ENCODE data around the gene HSD3B7.
A peak's percentile ranks its signal among the peaks of the same experiment; 100 is the strongest.
"Not testable (repeated sequence)": the region's sequence is repeated elsewhere in the genome, so short reads cannot be mapped to it uniquely, and the experiment has no call there.

The HSD3B7 gene

DNA sequence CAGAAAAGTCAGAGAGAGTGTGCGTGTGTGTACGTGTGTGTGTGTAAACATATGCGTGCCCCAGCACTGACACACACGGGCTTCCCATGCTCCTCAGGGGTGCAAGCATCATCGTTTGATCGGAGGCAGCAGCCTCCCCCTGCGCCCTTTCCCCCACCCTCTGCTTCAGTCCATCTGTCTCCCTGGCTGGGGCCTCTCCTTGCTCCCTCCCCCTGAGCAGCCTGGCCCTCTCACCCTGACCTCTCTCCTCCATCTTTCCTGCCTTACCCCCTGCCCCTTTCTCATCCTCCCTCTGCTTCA is 21.0 kb downstream of the HSD3B7 start:
- no peak for FAIRE-seq

DNA sequence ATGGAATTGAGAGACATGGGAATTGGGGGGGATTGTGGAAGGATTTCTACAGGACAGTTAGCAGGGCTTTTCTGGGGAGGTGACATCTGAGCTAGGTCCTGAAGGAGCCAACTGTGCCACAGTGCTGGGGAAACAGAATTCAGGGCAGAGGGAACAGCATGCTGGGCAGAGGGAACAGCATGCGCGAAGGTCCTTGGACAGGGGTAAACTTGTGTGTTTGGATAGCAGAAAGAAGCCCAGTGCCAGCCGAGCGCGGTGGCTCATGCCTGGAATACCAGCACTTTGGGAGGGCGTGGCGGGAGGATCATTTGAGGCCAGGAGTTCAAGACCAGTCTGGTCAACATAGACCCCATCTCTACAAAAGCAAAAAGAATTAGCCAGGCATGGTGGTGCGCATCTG is 21.6 kb downstream of the HSD3B7 start:
- TF ChIP-seq POLR2A (IDR thresholded peaks at IDR 0.05; ENCODE audit: low read depth, low read length) = no peak
- FAIRE-seq (no peak), DNase-seq (ENCODE audit: insufficient read length, low spot score) (no peak)

More for the DNA sequence above, 21.0 kb downstream of the HSD3B7 start:
- no peak for DNase-seq (ENCODE audit: insufficient read length, low spot score)
- no peak for TF ChIP-seq POLR2A (IDR thresholded peaks at IDR 0.05; ENCODE audit: low read depth, low read length)

DNA sequence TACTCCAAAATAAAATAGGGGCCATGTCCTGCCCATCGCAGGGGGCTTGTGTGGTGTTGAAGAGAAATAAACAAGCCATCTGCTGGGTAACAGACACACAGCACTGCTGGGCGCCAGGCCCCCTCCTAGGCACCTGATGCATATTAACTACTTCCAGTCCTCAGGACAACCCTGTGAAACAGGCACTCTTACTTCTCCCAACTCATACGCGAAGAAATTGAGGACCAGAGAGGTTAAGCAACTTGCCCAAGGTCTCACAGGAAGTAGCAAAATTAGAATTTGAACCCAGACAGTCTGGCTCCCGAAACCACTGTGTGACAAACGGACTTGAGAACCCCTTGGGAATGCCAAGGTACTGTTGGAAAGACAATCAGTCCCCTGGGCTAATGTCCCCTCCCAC is 22.7 kb downstream of the HSD3B7 start:
- no peak for TF ChIP-seq POLR2A (IDR thresholded peaks at IDR 0.05; ENCODE audit: low read depth, low read length)
- DNase-seq (ENCODE audit: insufficient read length, low spot score) = no peak
- FAIRE-seq = no peak

DNA sequence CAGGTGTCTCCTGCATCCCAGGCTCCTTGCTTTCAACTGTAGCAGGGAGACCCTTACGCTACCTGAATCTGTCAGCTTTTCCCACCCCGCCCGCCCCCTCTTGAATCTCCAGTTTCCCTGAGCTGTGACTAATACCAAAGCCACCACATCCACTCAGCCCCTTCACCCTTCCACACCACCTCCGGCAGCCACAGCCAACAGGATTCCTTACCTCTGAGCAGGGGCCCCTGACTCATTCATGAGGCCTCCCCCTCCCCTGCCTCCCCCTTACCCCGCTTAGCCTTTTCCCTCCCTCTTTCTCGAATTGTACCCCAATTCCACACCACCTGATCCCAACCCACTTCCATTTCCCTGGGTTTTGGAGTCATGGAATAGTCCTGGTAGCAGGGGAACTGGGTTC is 23.1 kb downstream of the HSD3B7 start:
- no peak for TF ChIP-seq POLR2A (IDR thresholded peaks at IDR 0.05; ENCODE audit: low read depth, low read length)
- DNase-seq (ENCODE audit: insufficient read length, low spot score) (peak; percentile 96), FAIRE-seq (no peak)

DNA sequence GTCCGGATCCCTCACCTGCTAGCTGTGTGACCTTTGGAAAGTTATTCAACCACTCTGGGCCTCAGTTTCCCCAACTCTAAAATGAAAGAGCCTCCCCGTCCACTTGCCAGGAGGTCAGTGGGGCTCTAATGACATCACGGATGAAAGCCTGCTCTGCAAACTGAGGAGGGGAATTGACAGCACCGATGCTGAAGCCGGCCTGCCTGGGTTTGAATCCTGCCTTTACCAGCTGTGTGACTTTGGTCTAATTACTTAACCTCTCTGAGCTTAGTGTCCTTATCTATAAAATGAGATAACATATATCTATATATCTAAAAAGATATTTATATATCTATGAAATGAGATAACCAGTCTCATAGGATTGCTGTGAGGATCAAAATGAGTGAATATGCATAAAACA is 23.5 kb downstream of the HSD3B7 start:
- FAIRE-seq (no peak), DNase-seq (ENCODE audit: insufficient read length, low spot score) (no peak)
- no peak for TF ChIP-seq POLR2A (IDR thresholded peaks at IDR 0.05; ENCODE audit: low read depth, low read length)

DNA sequence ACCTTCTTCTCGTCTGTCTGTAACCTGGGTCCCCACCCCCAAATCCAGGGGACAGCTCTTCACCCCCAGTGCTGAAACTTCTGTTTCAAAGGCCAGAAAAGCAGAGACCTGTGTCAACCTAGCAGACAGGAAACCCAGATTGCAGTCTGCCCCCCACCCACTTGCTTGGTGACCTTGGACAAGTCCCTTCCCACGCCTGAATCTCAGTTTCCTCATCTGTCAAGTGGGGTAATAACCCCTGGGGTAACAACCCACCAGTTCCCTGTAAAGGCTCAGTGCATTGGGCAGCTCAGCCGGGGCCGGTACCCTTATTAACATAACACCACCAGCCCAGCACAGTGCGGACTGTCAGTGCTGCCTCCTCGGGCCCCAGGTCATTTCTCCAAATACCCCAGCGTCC is 24.1 kb downstream of the HSD3B7 start:
- FAIRE-seq (no peak), DNase-seq (ENCODE audit: insufficient read length, low spot score) (no peak)
- TF ChIP-seq POLR2A (IDR thresholded peaks at IDR 0.05; ENCODE audit: low read depth, low read length) = no peak

DNA sequence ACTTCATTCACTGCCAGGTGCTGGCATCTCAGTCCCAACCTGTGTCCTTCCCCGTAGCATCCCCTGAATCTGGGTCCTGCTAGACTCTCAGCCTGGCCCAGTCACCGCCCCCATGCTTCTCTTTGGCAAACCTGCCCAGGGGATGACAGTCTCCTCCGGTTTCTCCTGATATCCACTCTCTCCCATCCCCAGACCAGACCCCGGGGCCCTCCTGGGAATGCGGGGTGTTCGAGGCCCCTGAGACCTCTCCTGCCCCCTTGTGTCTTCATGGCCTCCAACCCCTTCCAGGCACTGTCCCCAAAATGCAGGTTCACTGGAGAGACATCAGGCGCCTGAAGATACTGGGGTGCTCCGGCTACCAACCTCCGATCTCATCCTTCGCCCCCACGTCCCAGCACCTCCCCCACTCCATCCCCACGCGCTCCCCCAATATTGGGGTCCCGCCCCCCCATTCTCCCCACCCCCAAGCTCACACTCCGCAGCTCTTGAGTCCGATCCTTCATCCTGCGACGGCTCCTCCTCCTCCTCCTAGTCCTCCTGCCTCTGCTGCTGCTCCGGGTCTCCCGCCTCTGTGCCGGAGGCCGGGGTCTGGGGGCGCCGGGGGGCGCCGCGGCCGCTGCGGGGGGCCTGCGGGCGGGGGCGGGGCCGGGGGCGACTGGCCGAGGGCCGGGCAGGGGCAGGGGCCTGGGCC is 25.0 kb downstream of the HSD3B7 start:
- no peak for FAIRE-seq
- DNase-seq (ENCODE audit: insufficient read length, low spot score) = no peak
- TF ChIP-seq POLR2A (IDR thresholded peaks at IDR 0.05; ENCODE audit: low read depth, low read length) = no peak

DNA sequence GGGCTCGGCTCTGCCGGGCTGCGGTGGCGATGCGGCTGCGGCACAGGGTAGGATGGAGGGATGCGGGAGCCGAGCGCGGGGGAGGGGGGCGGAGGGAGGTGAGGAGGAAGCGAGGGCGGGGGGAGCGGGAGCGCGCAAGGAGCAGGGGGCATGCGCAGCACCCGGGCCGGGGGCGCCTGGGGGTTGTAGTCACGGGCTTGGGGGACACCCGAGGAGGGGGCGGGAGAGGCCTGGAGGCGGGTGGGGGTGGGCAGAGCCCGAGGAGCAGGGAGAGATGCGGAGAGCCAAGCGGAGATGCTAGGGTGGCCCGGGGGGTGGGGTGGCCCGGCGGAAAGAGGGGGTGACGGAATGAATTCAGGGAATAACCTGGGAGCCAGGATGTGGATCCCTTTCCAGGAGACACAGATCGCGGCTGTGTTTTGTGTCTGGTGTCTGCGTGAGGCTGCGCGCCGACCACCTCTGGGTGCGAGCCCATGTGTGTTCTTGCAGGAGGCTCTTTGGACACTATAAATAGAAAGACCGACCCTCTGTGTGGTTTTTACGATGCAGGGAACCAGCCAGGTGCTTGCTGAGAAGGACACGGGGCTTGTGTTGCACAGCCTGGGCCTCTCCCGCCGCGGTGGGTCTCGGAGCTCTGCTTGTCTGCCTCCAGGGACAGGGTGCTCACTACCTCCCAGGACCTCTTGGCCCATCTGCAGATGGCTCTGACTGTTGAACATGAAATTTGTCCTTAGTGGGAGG is 25.7 kb downstream of the HSD3B7 start, which contains the start of gene STX1B:
STX1B (minus strand) TSS at position 54 of the 741 bp plus-strand sequence. CDS start 242 bp downstream, outside the sequence.
- TF ChIP-seq POLR2A (IDR thresholded peaks at IDR 0.05; ENCODE audit: low read depth, low read length) = 0 out of 2 replicates have a peak, but pooled peaks have one; percentile 12
- no peak for FAIRE-seq
- no peak for DNase-seq (ENCODE audit: insufficient read length, low spot score)

DNA sequence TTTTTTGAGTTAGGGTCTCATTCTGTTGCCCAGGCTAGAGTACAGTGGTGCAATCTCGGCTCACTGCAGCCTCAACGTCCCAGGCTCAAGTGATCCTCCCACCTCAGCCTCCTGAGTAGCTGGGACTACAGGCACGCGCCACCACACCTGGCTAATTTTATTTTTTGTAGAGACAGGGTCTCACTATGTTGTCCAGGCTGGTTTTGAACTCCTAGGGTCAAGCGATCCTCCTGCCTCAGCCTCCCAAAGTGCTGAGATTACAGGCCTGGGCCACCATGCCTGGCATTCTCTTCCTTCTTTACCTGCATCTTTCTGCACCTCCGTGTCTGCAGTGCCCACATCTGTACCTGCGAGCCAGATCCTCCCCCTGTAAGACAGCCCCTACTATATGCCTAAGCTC is 26.8 kb downstream of the HSD3B7 start:
- not testable (repeated sequence) for DNase-seq (ENCODE audit: insufficient read length, low spot score); FAIRE-seq

DNA sequence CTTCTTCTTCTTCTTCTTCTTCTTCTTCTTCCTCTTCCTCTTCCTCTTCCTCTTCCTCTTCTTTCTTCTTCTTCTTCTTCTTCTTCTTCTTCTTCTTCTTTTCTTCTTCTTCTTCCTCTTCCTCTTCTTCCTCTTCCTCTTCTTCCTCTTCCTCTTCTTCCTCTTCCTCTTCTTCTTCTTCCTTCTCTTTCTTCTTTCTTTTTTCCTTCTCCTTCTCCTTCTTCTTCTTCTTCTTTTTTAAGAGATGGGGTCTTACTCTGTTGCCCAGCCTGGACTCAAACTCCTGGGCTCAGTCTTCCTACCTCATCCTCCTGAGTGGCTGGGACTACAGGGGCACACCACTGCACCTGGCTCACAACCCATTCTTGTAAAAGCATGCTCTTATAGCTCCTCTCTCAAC is 28.3 kb downstream of the HSD3B7 start:
- DNase-seq (ENCODE audit: insufficient read length, low spot score); FAIRE-seq: not testable (repeated sequence)

DNA sequence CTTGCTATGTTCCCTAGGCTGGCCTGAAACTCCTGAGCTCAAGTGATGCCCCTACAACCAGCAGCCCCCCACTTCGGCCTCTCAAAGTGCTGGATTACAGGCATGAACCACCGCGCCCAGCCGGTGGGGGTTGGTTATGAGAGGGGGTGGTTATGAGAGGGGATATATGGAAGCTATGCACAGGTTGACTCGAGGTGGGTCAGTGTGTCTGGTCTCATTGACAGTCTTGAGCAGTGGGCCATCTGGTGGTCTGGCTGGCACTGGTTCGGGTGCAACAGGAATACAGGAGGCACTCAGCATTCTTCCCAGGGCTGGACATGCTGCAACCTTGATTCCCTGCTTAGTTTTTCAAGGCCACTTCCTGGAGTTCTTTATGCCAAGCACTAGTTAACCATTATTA is 31.0 kb downstream of the HSD3B7 start:
- no peak for FAIRE-seq

DNA sequence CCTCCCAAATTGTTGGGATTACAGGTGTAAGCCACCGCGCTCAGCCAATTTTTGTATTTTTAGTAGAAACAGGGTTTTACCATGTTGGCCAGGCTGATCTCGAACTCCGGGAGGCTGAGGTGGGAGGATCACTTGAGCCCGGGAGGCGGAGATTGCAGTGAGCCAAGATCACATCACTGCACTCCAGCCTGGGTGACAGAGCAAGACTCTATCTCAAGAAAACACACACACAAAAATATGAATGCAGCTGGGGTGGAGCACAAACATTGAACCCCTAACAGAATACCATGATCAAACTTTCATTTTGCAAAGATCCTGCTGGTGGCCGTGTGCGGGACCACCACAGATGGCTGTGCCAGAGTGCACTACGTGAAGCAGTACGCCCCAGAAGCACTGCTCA is 32.7 kb downstream of the HSD3B7 start:
- not testable (repeated sequence) for DNase-seq (ENCODE audit: insufficient read length, low spot score); FAIRE-seq

More for the DNA sequence above, 31.0 kb downstream of the HSD3B7 start:
- no peak for DNase-seq (ENCODE audit: insufficient read length, low spot score)
- TF ChIP-seq POLR2A (IDR thresholded peaks at IDR 0.05; ENCODE audit: low read depth, low read length) = no peak

DNA sequence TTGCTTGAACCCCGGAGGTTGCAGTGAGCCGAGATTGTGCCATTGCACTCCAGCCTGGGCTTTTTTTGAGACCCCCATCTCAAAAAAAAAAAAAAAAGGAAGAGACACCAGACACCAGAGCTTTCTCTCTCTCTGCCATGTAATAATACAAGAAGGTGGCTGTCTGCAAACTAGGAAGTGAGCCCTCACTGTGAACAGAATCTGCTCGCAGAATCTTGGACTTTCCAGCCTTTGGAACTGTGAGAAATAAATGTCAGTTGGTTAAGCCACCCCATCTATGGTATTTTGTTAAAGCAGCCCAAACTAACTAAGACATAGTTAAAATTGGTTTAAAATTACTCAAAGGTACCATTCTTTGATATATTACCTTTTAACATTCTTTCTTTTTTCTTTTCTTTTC is 35.5 kb downstream of the HSD3B7 start:
- DNase-seq (ENCODE audit: insufficient read length, low spot score) (no peak), FAIRE-seq (no peak)
- no peak for TF ChIP-seq POLR2A (IDR thresholded peaks at IDR 0.05; ENCODE audit: low read depth, low read length)

DNA sequence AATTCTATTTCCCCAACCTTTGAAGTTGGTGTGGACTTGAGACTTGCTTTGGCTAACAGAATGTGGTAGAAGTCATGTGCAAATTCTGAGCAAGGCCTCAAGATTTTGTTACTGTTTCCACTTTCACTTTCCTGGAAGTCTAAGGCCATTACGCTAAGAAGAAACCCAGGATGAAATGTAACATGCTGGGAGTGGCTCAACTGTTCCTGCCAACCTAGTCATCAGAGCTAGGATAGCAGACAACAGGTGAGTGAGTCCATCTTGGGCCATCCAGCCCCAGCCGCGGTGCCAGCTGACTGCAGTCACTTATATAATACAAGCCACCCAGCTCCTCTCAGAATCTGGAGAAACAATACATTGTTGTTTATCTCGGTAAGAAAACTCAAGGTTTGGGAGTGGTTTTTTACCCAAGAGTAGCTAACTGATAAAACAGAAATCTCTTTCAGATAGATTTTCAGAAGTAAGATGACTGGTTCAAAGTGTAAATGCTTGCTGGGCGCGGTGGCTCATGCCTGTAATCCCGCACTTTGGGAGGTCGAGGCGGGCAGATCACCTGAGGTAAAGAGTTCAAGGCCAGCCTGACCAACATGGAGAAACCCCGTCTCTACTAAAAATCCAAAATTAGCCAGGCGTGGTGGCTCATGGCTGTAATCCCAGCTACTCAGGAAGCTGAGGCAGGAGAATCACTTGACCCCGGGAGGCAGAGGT is 37.7 kb downstream of the HSD3B7 start:
- TF ChIP-seq POLR2A (IDR thresholded peaks at IDR 0.05; ENCODE audit: low read depth, low read length) = no peak
- FAIRE-seq (no peak), DNase-seq (ENCODE audit: insufficient read length, low spot score) (no peak)

DNA sequence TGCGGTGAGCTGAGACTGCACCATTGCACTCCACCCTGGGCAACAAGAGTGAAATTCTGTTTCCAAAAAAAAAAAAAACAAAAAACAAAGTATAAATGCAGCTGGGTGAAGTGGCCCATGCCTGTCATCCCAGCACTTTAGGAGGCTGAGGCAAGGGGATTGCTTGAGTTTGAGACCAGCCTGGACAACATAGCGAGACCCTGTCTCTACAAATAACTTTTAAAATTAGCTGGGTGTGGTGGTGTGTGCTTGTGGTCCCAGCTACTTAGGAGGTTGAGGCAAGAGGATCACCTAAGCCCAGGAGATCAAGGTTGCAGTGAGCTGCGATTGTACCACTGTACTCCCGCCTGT is 38.2 kb downstream of the HSD3B7 start:
- FAIRE-seq (no peak), DNase-seq (ENCODE audit: insufficient read length, low spot score) (no peak)
- TF ChIP-seq POLR2A (IDR thresholded peaks at IDR 0.05; ENCODE audit: low read depth, low read length) = no peak

All from H54 (cell line).